Ovary (tissue), 9 donors: Measurements from ENCODE around the gene PARK7. TPM values are rescaled to one million over a fixed set of nuclear protein-coding genes. Genes with fewer than 3 reads are reported as not detected.

Source experiments
- DNase-seq, 5 donors: peaks; one replicate each; pipeline ENCODE4 v3.0.0-alpha.2; 2019 to 2020
- H3K27ac ChIP-seq, 2 donors: fragments of 200-600 bp; one replicate each; pipeline versions ENCODE4 v1.5.1 to v1.8.0; 2019 to 2022
- H3K27me3 ChIP-seq: fragments of 200-600 bp; one replicate; pipeline ENCODE4 v1.8.0; 2022
- H3K36me3 ChIP-seq: fragments of 200-600 bp; sonication (generic); one replicate; pipeline ENCODE4 v1.5.1; 2019
- H3K4me1 ChIP-seq: one replicate; pipeline ENCODE4 v1.8.1; 2013; ENCODE audit warnings: mild to moderate bottlenecking, moderate library complexity; ENCODE audit not compliant: insufficient read depth
- H3K4me3 ChIP-seq: fragments of 200-600 bp; sonication (generic); one replicate; pipeline ENCODE4 v1.5.1; 2017
- H3K9me3 ChIP-seq, 2 donors: fragments of 200-600 bp in 1 of 2; sonication (generic) in 1 of 2; one replicate each; pipeline versions ENCODE4 v1.5.1 to v1.8.1; 2013 to 2019; ENCODE audit warnings: mild to moderate bottlenecking in 1 of 2, moderate library complexity in 1 of 2
- EP300 ChIP-seq: sonication (generic); formaldehyde crosslinking; IDR thresholded peaks from one replicate; pipeline ENCODE4 v1.6.1; 2017; ENCODE audit warnings: antibody characterized with exemption
- POLR2A ChIP-seq: fragments of 450-650 bp; IDR thresholded peaks from one replicate; pipeline ENCODE4 v1.6.1; 2017; ENCODE audit warnings: antibody characterized with exemption, mild to moderate bottlenecking, moderate library complexity
- WGBS, 3 donors: extraction: QIAGEN DNeasy Blood & Tissue Kit in 1 of 3; methylation state at CpG; one replicate each; pipeline versions ENCODE4 v1.1.5 to v1.1.7; 2013 to 2017; 5-methylcytosine and 5-hydroxymethylcytosine counted together
- intact Hi-C, 4 donors: fragments of 100-400 bp; cut with DNase I; formaldehyde crosslinking; loops; one replicate each; pipeline versions ENCODE4 v1.11.0 to v1.15.1; 2022 to 2023
- polyA plus RNA-seq, 2 donors: library from polyadenylated mRNA; stranded (reverse); fragments of 200-250 nt in 1 of 2; fragments of 350-450 nt in 1 of 2; fragmentation: Illumina TruSeq in 1 of 2; extraction: RNeasy Lipid Tissue Mini Kit (QIAGEN cat#74804) in 1 of 2; gene quantifications; one replicate each; pipeline ENCODE4 v1.2.3, GENCODE V29; 2013 to 2014
- total RNA-seq, 7 donors: library from RNA; depleted of rRNA in 2 of 7; stranded (reverse); fragments of >200 nt in 2 of 7; fragmentation: NEBNext Ultra II Directional in 3 of 7; extraction: Animal tissue kit (Norgen Biotek cat#: 25700) in 3 of 7; gene quantifications; one replicate each; pipeline versions ENCODE4 v1.1.0 to v1.2.4, GENCODE V29; 2016 to 2023
- TF ChIP-seq, protein P1 (sequence below), 3 donors: fragments of 450-650 bp in 2 of 3; fragments of 200-600 bp in 1 of 3; IDR thresholded peaks; one replicate each; pipeline versions ENCODE4 v1.5.1 to v1.8.0; 2016 to 2022; ENCODE audit warnings: antibody characterized with exemption in 3 of 3, mild to moderate bottlenecking in 1 of 3
- donor health status: DM: no; HTN: no; CAD: no; lungs with moderate emphysema.
- donor health status: DM: no; HTN: no; CAD: no.
- donor health status: Bipolar disorder and iron deficiency.
- donor health status: DM: yes; HTN: yes; CAD: no.
- donor health status: DM: no; HTN: no; CAD: no.
- donor health status: DM: yes; HTN: yes; CAD: no.

The PARK7 gene
- total and polyA plus RNA-seq, 9 donors = 159 to 438 (median 248) TPM

DNA sequence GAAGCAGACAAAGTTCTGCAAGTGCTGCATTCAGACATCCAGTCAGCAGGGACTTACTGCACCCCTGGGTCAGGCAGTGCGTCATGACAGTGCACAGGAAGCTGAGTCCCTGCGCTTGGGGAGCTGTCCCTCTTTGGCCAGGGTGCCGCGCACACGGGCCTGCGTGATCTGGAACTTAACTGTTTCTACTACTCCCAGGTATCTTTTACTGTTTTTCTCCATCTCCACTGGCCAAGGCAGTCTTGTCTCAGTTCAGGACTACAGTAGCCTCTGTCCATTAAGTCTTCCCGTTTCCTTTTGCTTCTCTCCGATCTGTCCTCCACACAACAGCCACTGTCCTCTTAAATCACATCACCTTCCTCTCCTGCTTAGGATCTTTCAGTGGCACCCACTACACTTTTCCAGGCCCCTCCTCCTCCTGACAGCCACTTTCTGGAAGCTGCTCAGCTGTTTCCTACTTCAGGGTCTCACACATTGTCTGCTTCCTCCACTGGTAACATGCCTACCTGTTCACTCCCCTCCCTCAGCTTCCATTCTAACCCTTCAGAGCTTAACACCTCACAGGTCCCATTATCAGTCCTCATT lies 48.7 kb downstream of the PARK7 start:
- no peaks in the 10 kb centered on the region for H3K9me3 ChIP-seq
- no peaks in the 10 kb centered on the region for H3K27me3 ChIP-seq
- no peak overlapping the region for H3K27ac ChIP-seq
- TF ChIP-seq EP300 = no peak
- TF ChIP-seq, protein P1, sequence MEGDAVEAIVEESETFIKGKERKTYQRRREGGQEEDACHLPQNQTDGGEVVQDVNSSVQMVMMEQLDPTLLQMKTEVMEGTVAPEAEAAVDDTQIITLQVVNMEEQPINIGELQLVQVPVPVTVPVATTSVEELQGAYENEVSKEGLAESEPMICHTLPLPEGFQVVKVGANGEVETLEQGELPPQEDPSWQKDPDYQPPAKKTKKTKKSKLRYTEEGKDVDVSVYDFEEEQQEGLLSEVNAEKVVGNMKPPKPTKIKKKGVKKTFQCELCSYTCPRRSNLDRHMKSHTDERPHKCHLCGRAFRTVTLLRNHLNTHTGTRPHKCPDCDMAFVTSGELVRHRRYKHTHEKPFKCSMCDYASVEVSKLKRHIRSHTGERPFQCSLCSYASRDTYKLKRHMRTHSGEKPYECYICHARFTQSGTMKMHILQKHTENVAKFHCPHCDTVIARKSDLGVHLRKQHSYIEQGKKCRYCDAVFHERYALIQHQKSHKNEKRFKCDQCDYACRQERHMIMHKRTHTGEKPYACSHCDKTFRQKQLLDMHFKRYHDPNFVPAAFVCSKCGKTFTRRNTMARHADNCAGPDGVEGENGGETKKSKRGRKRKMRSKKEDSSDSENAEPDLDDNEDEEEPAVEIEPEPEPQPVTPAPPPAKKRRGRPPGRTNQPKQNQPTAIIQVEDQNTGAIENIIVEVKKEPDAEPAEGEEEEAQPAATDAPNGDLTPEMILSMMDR (IDR thresholded peaks at IDR 0.05) = no peak
- TF ChIP-seq POLR2A = no peak
- DNase-seq = no peak
- peaks cover 16% of the 10 kb centered on the region for H3K4me1 ChIP-seq
- no peak overlapping the region for H3K4me3 ChIP-seq
- intact Hi-C loops = loop anchor here in 1 of 4 donors (10.0 kb wide), 1 partner anchor 305 kb away; the partner anchor contains the start of gene SLC45A1
- no peaks in the 10 kb centered on the region for H3K36me3 ChIP-seq
- 83 to 89% (median 87%) methylated on average over 8 of the region's 8 CpGs for WGBS, 3 donors

DNA sequence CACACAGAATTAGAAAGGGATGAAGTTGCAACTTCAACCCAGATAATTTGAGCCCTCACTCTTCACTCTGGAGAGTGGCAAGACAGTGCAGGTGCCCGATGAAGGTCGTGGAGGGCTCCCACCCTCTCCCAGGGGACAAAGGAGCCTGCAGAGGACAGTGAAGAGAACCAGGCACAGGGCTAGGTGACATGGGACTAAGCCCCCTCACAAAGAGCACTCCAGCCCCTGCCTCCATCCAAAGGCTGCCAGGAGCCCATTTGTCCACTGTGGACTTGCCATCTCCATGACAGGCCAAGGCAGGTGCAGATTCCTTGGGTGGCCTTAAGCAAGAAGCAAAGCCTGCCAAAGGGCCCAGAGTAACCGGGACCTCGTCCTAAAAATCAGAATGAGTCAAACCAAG lies 49.5 kb downstream of the PARK7 start:
- Histone ChIP-seq H3K27me3 (no peaks in the 10 kb centered on the region), H3K36me3 (no peaks in the 10 kb centered on the region), H3K4me1 (peaks cover 14% of the 10 kb centered on the region), H3K4me3 (no peak overlapping the region), H3K9me3 (no peaks in the 10 kb centered on the region), H3K27ac (no peak overlapping the region)
- 71 to 80% (median 78%) methylated on average over 4 of the region's 4 CpGs for WGBS, 3 donors
- no peak for TF ChIP-seq POLR2A
- no peak for TF ChIP-seq EP300
- TF ChIP-seq, protein P1 (IDR thresholded peaks at IDR 0.05) = no peak
- no peak for DNase-seq
- intact Hi-C loops = loop anchor here in 1 of 4 donors (10.0 kb wide), 1 partner anchor 304 kb away; the partner anchor contains the start of gene SLC45A1

DNA sequence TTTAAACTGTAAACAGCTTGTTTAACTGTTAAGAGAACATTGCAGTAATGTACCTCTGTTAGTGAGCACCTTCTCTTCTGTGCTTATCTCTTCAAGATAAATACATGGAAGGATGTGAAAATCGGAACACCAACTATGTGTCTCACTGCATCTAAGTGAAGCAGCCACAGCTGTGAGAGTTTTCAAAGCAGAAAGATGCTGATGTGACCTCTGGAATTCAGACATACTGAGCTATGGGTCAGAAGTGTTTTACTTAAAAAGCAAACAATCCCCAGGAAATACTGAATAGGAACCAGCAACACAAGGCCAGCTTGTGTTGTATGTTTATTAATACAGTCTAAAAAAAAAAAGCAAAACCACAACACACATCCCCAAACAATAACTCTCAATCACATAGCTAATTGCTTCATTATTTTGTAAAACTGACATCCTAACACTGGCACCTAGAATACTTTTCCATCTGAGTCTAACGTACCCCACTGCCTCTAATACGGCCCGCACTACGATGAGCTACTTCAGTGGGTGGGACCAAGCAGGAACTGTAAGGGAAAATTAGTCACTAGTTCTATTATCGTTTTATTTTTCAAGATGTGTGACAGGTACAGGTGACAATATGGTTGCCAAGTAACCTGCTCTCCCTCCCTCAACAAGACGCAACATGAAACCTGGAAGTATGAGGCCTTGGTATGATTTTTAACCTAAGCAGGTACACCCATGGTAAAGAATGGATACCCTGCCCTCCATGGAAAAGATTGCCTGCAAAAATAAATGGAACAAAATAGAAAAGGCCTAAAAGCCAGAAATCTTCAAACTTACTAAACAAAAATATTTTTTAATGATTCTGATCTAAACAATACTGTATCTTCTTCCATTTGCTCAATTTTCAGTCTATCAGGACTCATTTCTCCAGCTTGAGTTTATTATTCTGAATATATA lies 50.7 kb downstream of the PARK7 start:
- intact Hi-C loops = loop anchor here in 1 of 4 donors (10.0 kb wide), 1 partner anchor 303 kb away; the partner anchor contains the start of gene SLC45A1
- no peak overlapping the region for H3K4me3 ChIP-seq
- DNase-seq = no peak
- TF ChIP-seq EP300 (no peak), POLR2A (no peak)
- TF ChIP-seq, protein P1 (IDR thresholded peaks at IDR 0.05) = no peak
- WGBS, 3 donors = 31 to 60% (median 48%) methylated on average over 7 of the region's 7 CpGs
- no peak overlapping the region for H3K27ac ChIP-seq
- H3K9me3 ChIP-seq = no peaks in the 10 kb centered on the region
- no peaks in the 10 kb centered on the region for H3K27me3 ChIP-seq
- H3K36me3 ChIP-seq = no peaks in the 10 kb centered on the region
- H3K4me1 ChIP-seq = peaks cover 12% of the 10 kb centered on the region

DNA sequence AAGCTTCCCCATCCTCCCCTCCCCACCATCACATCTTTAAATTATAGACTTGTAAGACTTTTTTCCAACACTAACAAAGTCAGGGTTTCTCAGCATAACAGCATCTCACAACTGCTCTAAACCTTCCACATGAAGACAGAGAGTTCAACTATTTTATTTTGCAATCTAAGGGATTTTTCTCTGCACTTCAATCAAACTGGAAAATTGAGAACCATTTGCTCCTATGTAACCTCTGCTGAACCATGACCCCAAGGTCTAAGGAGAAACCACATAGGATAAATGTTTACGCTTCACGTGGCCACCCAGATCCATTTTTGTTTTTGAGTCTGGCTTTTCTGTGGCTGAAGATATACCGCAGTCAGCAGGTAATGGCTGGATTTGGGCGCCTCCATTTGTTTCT lies 51.4 kb downstream of the PARK7 start:
- no peak for DNase-seq
- TF ChIP-seq, protein P1 (IDR thresholded peaks at IDR 0.05) = no peak
- TF ChIP-seq POLR2A = no peak
- Histone ChIP-seq H3K4me3 (no peak overlapping the region), H3K4me1 (peaks cover 14% of the 10 kb centered on the region), H3K36me3 (no peaks in the 10 kb centered on the region), H3K9me3 (no peaks in the 10 kb centered on the region), H3K27ac (no peak overlapping the region), H3K27me3 (no peaks in the 10 kb centered on the region)
- WGBS, 3 donors = 90 to 92% (median 92%) methylated on average over 4 of the region's 4 CpGs
- intact Hi-C loops = loop anchor here in 1 of 4 donors (10.0 kb wide), 1 partner anchor 302 kb away; the partner anchor contains the start of gene SLC45A1
